Astrocyte (in vitro differentiated cells and primary cell): ENCODE data around the gene SHC3. TPM values are rescaled to one million over a fixed set of nuclear protein-coding genes. Genes with fewer than 3 reads are reported as not detected.

Experiments
- DNase-seq: peaks from one replicate; pipeline ENCODE4 v3.0.0-alpha.2; 2010; ENCODE audit warnings: low read depth
- FAIRE-seq: peaks from 2 replicates; lab custom pipeline; 2011; peaks lifted over from hg19 to GRCh38; lab: Jason Lieb, UNC
- H2AFZ ChIP-seq: 2 replicates; pipeline ENCODE4 v1.6.0; 2012; ENCODE audit warnings: low read depth, low read length, inconsistent platforms
- H3K27ac ChIP-seq: 2 replicates; pipeline ENCODE4 v1.5.1; 2011; ENCODE audit warnings: low read depth, low read length, inconsistent platforms
- H3K27me3 ChIP-seq: 2 replicates; pipeline ENCODE4 v1.6.0; 2011; ENCODE audit warnings: low read length, inconsistent platforms; ENCODE audit not compliant: insufficient read depth
- H3K36me3 ChIP-seq: 2 replicates; pipeline ENCODE4 v1.5.1; 2011; ENCODE audit warnings: low read length, inconsistent platforms; ENCODE audit not compliant: insufficient read depth
- H3K4me1 ChIP-seq: 2 replicates; pipeline ENCODE4 v1.5.1; 2011; ENCODE audit warnings: low read length, inconsistent platforms; ENCODE audit not compliant: insufficient read depth
- H3K4me2 ChIP-seq: 2 replicates; pipeline ENCODE4 v1.6.0; 2012; ENCODE audit warnings: low read length, inconsistent platforms
- H3K4me3 ChIP-seq: 2 replicates; pipeline ENCODE4 v1.5.1; 2011; ENCODE audit warnings: low read depth, mild to moderate bottlenecking, low read length, inconsistent platforms; ENCODE audit not compliant: insufficient read depth
- H3K79me2 ChIP-seq: 2 replicates; pipeline ENCODE4 v1.6.0; 2012; ENCODE audit warnings: mild to moderate bottlenecking, low read length, inconsistent platforms; ENCODE audit not compliant: insufficient read depth
- H3K9ac ChIP-seq: 2 replicates; pipeline ENCODE4 v1.6.0; 2012; ENCODE audit warnings: mild to moderate bottlenecking, low read length, inconsistent platforms
- H3K9me3 ChIP-seq: 2 replicates; pipeline ENCODE4 v1.5.1; 2012; ENCODE audit warnings: low read depth, mild to moderate bottlenecking, low read length, inconsistent platforms; ENCODE audit not compliant: insufficient read depth
- H4K20me1 ChIP-seq: 2 replicates; pipeline ENCODE4 v1.6.0; 2012; ENCODE audit warnings: low read length, inconsistent platforms; ENCODE audit not compliant: insufficient read depth
- H3K27ac Mint-ChIP-seq: one replicate; pipeline ENCODE4 v1.8.0; 2021; ENCODE audit warnings: mild to moderate bottlenecking, mixed read lengths; ENCODE audit not compliant: unreplicated experiment
- H3K27me3 Mint-ChIP-seq: one replicate; pipeline ENCODE4 v1.8.0; 2021; ENCODE audit warnings: low read depth, mixed read lengths; ENCODE audit not compliant: unreplicated experiment
- H3K36me3 Mint-ChIP-seq: one replicate; pipeline ENCODE4 v1.8.0; 2021; ENCODE audit warnings: low read depth, mixed read lengths; ENCODE audit not compliant: unreplicated experiment
- H3K4me1 Mint-ChIP-seq: one replicate; pipeline ENCODE4 v1.8.0; 2021; ENCODE audit warnings: low read depth, mixed read lengths; ENCODE audit not compliant: unreplicated experiment
- H3K4me3 Mint-ChIP-seq: one replicate; pipeline ENCODE4 v1.8.0; 2021; ENCODE audit warnings: mild to moderate bottlenecking, moderate library complexity, mixed read lengths; ENCODE audit not compliant: unreplicated experiment
- H3K9me3 Mint-ChIP-seq: one replicate; pipeline ENCODE4 v1.8.0; 2021; ENCODE audit warnings: mild to moderate bottlenecking, mixed read lengths; ENCODE audit not compliant: unreplicated experiment
- CTCF ChIP-seq: IDR thresholded peaks from 2 replicates; pipeline ENCODE4 v1.5.1; 2011; ENCODE audit warnings: low read depth, mild to moderate bottlenecking, inconsistent platforms, low read length, moderate library complexity; ENCODE audit not compliant: insufficient read depth
- EZH2 ChIP-seq: IDR thresholded peaks from 2 replicates; pipeline ENCODE4 v1.6.1; 2012; ENCODE audit warnings: mild to moderate bottlenecking, low read length, inconsistent platforms; ENCODE audit not compliant: insufficient read depth
- total RNA-seq: library from RNA; stranded (reverse); gene quantifications from 2 replicates; pipeline ENCODE4 v1.2.1, GENCODE V29; 2021

SHC3 gene
- total RNA-seq, 1 donor from 2014 or later = 4.6 TPM

GRCh38 chr9:88971131-88971960 is 207.3 kb downstream of the SHC3 start:
- Histone ChIP-seq H3K9me3 (no peaks in the 10 kb centered on the region), H2AFZ (peak overlapping the region; percentile 49), H3K27me3 (peaks cover 2% of the 10 kb centered on the region), H3K4me2 (peak overlapping the region; percentile 15), H3K79me2 (no peaks in the 10 kb centered on the region), H3K27ac (no peak overlapping the region), H3K4me1 (peaks cover 8% of the 10 kb centered on the region), H4K20me1 (no peaks in the 10 kb centered on the region), H3K36me3 (no peaks in the 10 kb centered on the region), H3K4me3 (no peak overlapping the region), H3K9ac (no peak overlapping the region)
- no peaks in the 10 kb centered on the region for H3K9me3 Mint-ChIP-seq
- H3K27ac Mint-ChIP-seq = no peak overlapping the region
- peaks cover 22% of the 10 kb centered on the region for H3K27me3 Mint-ChIP-seq
- H3K4me3 Mint-ChIP-seq = no peak overlapping the region
- H3K4me1 Mint-ChIP-seq = no peaks in the 10 kb centered on the region
- FAIRE-seq (no peak), DNase-seq (no peak)
- no peak for TF ChIP-seq EZH2
- TF ChIP-seq CTCF = no peak
- no peaks in the 10 kb centered on the region for H3K36me3 Mint-ChIP-seq

GRCh38 chr9:88969646-88970373 is 208.8 kb downstream of the SHC3 start:
- H3K9me3 ChIP-seq = no peaks in the 10 kb centered on the region
- TF ChIP-seq CTCF (no peak), EZH2 (no peak)
- no peaks in the 10 kb centered on the region for H4K20me1 ChIP-seq
- H3K4me3 ChIP-seq = no peak overlapping the region
- H3K27ac Mint-ChIP-seq = no peak overlapping the region
- no peak for FAIRE-seq
- no peaks in the 10 kb centered on the region for H3K4me1 Mint-ChIP-seq
- H3K27me3 ChIP-seq = peaks cover 2% of the 10 kb centered on the region
- H3K27me3 Mint-ChIP-seq = peaks cover 25% of the 10 kb centered on the region
- H3K27ac ChIP-seq = no peak overlapping the region
- H3K4me1 ChIP-seq = peaks cover 8% of the 10 kb centered on the region
- no peak overlapping the region for H3K4me3 Mint-ChIP-seq
- no peaks in the 10 kb centered on the region for H3K9me3 Mint-ChIP-seq
- no peaks in the 10 kb centered on the region for H3K79me2 ChIP-seq
- no peaks in the 10 kb centered on the region for H3K36me3 ChIP-seq
- no peaks in the 10 kb centered on the region for H3K36me3 Mint-ChIP-seq
- H3K4me2 ChIP-seq = no peak overlapping the region
- no peak for DNase-seq
- H2AFZ ChIP-seq = no peak overlapping the region
- H3K9ac ChIP-seq = no peak overlapping the region
